ENCODE results near the gene CD81.

Gene CD81

DNA sequence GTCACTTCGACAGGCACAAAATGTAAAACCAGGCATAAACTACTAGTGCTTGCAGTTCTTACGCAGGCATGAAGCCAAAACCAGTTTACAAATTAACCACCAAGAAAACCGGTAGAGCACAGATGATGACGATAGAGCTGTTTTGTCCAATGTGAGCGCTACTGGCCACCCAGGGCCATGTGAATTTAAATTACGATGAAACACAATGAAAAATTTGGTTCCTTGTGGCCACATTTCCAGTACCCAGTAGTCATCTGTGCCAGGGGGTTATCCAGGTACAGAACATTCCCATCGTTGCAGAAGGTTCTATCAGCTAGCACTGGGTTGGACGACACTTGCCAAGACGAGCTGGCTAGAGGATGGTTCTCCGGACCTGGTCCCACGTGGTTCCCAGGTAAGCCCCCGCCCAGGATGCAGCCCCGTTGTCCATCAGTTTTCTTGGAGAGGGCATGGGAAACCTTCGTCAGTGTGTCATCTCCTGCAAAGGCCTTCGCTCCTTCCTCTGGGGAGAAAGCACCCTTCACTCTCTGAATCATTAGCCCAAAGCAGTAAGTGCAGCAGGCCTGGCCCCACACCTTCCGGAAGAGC is 1.1 kb upstream of the CD81 start:
- no peak for DNase-seq (ENCODE audit: low read depth, low spot score)

- DNase-seq (ENCODE audit: low read depth, low spot score) = no peak
Observed at GRCh38 chr11:2377511-2378443, 667 bp downstream of the CD81 start.

DNA sequence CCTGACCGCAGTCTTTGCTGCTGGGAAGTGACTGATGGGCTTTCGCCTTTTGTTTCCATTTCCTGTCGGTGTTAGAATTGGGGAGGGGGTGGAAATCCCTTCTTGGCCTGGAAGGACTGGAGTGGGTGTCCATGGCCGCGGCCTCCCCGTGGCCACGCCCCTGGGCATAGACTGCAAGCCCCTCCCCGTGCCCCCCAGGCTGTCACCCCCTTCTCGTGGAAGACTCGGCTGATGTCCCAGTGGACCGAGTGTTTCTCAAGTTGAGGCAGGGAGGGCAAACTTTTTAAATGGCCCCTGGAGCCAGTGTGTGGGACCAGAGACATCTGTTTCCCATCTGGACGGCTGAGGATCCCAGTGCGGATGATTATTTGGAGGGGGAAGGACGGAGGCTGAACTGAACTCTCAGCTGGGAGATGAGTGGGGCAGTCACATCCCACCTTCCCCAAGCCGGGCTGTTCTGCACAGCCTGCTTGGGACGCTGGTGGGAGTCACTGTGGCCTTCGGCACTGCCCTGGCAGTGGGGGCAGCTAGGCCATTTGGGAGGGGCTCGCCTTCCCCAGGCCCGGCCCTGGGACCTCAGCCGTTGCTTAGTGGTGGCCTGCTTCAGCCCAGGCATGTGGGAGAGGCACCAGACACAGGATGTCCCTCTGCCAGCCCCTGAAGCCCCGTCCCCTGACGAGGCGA is 1.6 kb downstream of the CD81 start:
- DNase-seq (ENCODE audit: low read depth, low spot score) = no peak

GRCh38 chr11:2379466-2380174 is 2.5 kb downstream of the CD81 start:
- DNase-seq (ENCODE audit: low read depth, low spot score) = no peak

GRCh38 chr11:2380396-2380795 is 3.3 kb downstream of the CD81 start:
- DNase-seq (ENCODE audit: low read depth, low spot score) = no peak

DNA sequence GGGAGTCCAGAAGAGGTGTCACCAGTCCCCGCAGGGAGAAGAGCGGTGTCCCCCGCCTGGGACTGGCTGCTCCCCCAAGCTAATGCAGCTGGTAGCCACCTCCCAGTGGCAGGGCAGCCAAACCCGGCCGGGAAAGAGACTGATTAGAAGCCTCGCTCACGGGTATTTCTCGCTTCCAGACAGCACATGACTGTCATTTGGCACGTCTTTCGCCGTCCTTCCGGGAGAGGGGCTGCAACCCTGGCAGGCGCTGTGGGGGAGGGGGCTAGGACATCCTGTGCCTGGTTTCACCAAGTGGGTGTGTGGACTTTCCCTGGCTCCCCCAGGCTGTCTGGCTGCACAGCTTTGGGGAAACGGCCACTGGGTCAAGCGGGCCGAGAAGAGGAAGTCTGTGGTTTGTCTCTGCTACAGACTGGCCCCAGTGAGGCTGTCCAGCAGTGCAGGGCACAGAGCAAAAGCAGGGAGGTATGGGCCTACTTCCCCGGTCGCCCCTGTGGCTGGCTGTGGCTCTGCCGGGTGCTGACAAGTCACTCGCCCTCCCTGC is 3.8 kb downstream of the CD81 start:
- no peak for DNase-seq (ENCODE audit: low read depth, low spot score)

DNA sequence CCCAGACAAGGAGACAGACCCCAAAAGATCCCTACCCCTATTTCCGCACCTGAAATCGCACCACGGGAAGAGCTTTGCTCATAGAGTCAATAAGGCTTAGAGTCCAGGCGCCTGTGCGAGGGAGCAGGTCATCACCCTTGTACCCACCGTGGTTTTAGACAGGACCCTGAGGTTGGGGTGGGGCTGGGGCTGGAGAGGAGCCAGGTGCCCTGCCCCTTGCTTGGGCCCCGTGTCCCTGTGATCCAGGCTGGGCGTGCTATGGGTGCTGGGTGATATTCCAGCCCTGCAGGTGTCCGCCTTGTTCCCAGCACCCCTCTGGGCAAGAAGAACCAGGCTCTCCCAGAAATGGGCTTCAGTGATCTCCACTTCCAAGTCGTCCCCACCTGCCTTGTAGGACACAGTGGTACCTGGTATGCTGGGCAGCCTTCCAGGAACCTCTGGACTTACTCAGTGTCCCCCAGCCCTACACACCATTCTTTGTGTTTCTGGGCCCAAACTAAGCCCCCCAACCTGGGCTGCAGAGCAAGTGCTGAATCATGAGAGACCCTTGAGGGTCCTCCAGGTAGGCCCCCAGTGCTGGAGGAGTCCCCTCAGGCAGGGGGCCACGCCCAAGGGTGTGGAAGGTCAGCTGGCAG is 4.5 kb downstream of the CD81 start:
- DNase-seq (ENCODE audit: low read depth, low spot score) = no peak

DNA sequence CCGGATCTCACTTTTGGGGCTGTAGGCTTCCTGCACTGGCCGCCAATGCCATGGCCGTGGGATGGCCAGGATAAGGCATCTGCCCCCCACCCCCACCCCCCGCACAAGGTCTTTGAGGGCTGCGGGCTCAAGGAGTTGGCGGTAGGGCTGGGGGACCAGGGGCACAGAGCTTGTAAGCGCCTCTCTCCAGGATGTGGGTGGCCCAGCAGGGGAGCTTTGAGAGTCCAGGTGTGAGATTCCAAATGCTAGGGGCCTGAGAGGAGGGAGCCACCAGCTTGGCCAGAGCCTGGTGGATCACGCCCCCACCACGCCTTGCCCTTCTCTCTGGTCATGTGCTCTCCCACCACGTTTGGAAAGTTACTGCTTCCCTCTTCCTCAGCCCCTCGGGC is 5.0 kb downstream of the CD81 start:
- DNase-seq (ENCODE audit: low read depth, low spot score) = no peak

GRCh38 chr11:2382936-2383851 is 6.1 kb downstream of the CD81 start:
- no peak for DNase-seq (ENCODE audit: low read depth, low spot score)

- no peak for DNase-seq (ENCODE audit: low read depth, low spot score)
Observed at GRCh38 chr11:2383852-2384804, 7.0 kb downstream of the CD81 start.

DNA sequence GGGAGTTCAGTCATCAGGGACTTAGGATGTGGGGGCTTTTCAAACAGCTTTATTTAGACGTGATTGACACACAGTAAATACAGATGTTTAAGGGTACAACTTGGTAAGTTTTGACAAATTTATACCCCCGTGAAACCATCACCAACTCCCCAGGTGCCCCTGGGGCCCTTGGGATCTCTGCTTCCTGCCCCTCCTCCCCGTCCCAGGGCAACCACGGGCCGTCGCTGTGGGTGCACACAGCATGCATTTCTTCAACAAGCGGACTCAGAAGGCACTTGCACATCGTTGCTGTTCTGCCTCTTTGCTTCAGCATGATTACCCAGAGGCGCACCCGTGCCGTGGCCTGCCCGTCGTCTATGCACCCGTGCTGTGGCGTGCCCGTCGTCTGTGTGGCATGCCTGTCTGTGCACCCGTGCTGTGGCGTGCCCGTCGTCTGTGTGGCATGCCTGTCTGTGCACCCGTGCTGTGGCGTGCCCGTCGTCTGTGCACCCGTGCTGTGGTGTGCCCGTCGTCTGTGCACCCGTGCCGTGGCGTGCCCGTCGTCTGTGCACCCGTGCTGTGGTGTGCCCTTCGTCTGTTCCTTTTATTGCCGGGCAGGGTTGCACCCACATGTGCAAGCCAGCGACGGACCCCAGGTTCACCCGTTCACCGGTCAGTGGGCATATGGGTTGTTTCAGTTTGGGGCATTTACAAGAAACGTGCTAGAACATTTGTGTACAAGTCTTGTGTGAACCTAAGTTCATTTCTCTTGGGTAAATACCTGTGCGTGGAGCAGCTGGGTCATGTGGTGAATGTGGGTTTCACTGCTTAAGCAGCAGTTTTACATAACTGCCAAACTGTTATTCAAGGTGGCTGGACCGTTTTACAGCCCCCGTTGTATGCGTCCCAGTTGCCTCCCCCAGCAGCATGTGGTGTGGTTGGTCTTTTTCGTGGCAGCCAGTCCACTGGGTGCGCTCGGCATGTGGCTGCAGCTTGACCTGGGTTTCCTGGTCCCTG is 8.3 kb downstream of the CD81 start:
- DNase-seq (ENCODE audit: low read depth, low spot score) = no peak

DNA sequence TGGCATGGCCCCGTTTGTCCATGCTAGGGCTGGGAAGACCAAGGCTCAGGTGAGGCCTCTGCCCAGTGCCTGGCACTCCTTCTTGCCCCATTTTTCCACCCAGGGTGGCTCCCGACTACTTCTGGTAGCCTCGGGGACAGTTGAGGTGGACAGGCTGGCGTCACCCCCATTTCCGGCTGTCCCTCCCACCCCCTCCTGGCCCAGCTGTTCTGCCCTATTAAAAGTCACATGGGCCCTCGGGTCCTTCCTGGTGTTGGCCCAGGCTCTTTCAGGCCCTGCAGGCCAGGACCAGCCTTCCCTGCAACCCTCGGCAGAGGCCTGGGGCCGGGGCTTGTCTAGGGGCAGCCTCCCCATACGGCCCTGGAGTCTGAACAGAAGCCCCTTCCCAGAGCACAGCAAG is 9.5 kb downstream of the CD81 start:
- no peak for DNase-seq (ENCODE audit: low read depth, low spot score)

DNA sequence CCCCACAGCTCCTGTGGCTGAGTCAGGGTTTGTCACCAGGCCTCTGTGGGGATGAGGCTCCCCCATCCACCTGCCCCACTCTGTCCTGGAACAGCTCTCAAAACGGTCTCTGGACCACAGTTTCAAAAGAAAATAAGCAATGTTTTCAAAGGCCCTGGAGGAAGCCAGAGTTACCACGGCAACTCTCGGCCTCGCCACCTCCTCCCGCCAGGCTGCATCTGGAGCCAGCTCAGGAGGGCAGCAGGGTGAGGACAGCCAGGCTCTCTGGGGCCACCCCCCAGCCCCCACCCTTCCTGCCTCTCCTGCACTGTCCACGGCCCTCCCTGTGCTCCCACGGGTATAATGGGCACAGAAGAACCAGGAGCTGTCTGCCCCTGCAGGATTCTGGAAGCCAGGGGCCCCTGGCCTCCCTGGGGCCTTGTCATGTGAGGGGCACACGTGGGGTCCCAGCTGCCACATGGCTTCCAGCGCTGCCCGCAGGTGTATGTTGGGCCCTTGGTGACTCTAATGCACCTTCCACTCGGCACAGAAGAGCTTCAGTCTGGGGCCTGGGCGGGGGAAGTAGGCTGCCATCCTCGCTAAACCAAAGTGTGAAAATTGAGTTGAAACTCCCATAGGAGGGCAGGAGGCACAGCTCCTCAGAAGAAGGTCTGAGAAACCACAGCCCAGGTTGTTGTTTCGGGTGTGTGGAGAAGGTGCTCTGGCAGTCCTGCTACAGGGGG is 10.3 kb downstream of the CD81 start:
- no peak for DNase-seq (ENCODE audit: low read depth, low spot score)

GRCh38 chr11:2388431-2389376 is 11.6 kb downstream of the CD81 start:
- no peak for DNase-seq (ENCODE audit: low read depth, low spot score)

DNA sequence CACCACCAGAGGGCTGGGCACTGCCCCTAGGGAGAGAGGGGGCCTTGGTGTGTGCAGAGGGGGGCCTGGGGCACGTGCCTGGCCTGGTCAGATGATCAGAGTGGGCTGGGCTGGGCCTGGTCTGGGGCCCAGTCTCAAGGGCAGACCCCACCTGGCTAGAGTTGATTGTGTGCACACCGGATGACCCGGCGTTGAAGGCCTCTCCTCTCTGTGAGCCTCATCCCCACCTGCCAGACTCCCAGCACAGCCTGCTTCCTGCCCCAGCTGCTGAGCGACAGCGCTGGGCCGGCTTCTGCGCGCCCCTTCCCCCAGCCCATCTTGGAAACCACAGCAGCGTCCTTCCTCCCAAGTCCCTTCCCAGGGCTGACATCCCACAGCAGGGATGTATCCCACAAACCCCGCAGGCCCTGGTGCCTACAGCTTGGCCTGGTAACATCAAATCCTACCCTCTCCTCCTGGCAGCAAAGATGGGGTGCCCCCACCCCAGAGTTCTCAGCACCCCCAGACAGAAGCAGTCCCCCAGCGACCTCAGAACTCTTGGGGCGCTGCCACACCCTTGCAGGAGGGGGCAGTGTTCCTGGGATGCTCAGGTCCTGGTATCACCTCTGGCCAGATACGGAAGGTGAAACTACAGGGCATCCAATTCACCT is 12.4 kb downstream of the CD81 start:
- DNase-seq (ENCODE audit: low read depth, low spot score) = no peak

Measured in smooth muscle cell of the brain vasculature (primary cell).